ENCODE data around the gene SETD3.

Gene SETD3

DNA sequence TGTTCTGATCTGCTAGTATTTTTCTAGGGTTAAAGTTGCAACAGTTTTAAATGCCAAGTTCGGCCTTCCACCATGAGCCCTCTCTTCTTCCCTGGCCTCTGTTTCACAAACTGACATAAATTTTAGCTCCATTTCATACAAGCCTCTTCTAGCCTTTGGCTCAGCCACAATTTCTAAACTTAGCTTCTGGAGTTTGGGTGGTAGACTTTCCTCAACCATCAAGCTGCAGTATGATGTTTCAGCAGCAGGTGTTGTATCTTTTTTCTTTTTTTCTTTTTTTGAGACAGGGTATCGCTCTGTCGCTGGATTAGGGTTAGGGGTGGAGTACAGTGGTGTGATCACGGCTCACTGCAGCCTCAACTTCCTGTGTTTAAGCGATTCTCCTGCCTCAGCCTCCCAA lies 29.4 kb downstream of the SETD3 start:
- DNase-seq = no peak

DNA sequence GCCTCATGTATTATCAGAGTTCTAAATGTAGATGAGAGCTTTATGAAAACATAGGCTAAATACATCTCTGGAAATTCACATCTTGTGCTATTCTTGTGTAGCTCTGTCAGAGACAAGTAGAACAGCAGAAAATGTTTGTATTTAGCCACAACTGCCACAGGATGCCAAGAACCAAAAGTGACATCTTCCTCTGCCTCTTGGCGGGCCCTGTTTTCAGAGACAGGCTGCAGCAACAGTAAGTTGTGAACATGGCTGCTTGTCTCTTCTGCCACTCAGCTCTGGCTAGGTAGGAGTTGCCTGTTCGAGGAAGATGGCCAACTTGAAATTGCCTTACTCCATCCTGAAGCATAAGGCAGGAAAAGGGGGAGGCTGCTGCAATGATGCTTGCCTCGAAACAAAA lies 30.4 kb downstream of the SETD3 start:
- DNase-seq = no peak

DNA sequence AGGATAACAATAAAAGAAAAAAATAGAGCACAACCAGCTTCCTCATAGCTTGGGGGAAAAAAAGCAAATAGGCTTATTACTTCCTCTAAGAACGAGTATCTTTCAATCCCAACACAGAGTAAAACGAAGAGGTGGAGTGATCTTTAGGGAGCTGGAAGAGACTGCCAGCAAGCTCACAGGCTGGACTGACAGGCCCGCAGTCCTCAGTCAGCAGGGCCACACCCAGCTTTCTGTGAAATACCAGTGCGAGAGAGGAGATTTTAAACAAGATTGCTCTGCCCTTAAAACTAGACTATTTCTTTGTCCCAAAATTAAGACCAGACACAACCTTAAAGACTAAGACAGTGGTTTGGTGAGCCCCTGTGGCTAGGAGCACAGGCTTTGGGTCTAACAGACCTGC lies 32.9 kb downstream of the SETD3 start:
- DNase-seq = no peak

DNA sequence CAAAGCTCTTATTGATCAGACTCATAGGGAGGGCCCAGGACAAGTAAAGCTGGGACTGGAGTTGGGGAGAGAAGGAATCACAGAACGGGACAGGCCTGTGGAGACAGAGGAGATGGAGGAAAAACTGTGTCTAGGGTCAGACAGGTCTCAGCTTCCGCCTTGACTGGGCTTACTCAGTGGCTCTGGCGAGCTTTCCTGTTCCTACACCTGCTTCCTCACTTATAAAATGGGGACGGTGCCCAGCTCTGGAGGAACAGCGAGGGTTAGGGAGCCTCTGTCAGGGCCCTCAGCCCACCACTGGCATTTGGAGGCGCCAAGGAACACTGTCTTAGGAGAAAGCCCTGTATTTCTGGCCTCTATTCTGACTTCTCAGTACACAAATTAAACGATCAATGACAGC lies 34.7 kb downstream of the SETD3 start:
- no peak for DNase-seq

DNA sequence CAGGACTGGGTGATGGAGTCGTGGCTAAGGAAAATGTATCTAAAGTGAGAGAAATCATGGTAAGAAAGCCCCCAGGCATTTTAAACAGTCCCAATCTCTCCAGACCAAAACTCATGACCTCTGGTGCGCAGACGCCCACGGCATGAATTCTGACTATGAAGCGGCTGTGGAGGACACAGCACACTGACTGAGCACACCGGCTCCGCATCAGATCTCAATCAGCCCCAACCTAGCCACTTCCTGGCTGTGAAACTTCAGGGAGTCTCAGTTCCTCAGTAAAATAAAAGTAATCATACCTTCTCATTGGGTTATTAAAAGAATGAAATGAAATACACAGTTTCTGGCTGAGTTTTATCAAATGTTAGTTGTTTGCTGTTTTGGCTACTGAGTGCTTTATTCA lies 38.7 kb downstream of the SETD3 start:
- no peak for DNase-seq

DNA sequence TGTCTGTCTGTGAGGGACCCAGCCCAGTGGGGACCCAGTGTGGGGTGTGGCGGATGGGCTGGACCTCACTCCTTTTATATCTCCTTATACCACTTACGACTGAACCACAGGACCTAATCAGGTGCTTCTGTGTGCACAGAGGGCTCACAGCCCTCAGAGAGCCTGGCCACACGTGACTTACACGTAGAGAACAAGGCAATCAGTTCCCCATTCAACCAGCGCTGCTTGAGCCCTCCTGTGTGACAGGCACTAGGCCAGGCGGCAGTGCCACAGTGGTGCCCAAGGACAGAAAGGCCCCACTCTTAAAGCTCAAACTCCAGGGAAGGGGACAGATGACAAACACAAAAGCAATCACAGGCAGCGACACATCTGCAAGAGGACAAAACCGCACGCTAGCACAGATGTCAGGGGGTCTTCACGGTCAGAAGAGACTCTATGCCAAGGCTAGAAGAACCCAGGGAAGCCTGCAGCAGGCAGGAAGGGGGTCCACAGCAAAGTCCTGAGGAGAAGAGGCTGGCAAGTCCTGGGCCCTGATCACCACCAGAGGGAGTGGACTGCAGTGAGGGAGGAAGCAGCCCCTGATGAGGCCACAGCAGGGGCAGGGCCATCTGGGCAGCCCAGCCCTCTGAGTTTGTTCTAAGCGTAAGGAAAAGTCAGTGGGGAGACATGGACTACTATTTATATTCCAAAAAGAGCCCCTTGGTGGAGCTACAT lies 39.3 kb downstream of the SETD3 start:
- no peak for DNase-seq

DNA sequence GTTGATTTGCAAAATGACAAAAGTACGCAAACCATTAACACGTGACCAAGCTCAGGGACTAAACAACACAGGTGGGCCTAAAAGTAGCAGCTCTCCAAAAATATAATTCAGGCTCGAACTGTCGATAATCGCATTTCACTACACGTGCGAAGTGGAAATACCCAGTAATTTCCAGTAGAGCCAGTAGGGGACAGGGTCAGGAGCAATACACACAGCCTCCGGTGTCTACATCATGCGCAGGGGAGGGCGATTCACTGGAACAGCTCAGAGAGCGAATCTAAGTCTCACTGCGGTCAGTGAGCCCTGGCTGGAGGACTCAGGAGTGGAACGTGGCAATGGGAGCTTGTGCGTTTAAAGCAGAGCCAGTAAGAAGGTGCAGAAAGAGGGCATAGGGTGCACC lies 40.4 kb downstream of the SETD3 start:
- DNase-seq = no peak

DNA sequence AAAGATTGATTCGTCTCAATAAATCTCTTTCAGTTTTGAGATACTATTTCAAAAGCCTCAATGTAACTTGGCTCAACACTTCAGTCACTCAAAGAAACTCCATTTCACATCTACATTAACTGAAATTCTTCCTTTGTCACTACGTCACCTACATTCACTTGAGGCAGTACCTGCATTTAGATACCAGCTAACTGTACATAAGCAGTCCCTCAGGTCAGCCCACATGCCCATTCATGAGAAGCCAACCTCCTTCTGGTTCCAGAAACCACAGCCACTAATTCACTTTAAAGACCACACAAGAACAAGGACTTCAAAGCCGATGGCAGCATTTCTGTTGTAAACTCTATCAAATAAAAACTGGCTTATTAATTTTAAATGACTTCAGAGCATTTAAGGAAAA lies 43.0 kb downstream of the SETD3 start:
- DNase-seq = no peak

DNA sequence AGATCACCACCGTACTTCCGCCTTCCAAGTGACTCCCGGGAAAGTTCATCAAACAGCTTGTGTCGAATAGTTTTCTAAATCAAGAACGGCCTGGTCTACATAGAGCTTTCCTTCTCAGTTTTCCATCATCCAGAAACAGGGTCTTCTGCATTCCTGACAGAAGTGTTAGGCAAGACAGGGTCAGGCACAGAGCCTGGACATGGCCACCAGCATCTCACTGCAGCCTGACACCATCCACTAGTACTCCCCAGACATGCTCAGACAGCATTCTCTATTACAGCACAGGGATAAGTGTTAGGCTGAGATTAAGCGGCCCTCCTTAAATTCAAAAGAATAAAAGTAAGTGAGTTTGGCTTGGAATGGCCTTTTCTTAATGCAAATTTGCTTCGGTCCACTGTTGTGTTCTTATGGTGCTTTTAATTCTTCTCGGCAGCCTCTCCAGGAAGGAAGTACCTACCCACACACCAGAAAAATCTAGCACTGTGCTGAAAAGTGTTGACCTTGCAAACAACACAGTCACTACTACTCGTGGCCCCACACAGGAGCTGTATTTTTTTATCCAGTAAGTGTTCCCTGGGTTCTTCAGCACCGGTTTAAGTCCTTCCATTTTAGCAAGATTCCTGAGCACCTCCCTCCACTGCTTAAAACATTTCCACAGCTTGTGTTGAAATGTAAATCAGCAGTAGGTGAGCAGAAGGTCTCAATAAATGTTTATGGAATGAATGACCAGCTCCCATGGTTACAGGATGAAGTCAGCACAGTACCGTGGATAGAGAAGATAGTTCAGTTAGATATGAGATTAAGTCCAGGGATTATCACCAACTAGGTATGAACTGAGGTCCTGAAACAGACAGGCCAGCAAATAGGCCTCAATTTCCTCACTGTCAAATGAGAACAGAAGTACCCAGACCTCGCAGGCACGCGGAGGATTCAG lies 44.1 kb downstream of the SETD3 start:
- no peak for DNase-seq

DNA sequence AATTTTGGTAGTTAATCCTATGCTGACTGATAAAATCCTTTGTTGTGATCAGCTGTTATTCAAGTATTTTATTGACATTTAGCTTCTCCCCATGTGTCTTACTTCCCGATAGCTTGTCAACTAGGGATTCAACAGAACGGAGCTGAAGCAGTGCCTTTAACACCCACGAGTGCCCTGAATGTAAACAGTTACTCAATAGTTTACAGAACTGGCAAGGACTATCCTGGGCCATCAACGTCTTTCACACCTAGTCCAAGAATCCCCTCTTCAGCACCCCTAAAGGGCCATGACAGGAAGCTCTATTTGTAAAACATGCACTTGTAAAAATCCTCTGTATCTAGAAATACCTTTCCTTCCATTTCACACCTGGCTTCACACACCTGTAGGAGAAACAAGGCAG lies 45.3 kb downstream of the SETD3 start:
- no peak for DNase-seq

DNA sequence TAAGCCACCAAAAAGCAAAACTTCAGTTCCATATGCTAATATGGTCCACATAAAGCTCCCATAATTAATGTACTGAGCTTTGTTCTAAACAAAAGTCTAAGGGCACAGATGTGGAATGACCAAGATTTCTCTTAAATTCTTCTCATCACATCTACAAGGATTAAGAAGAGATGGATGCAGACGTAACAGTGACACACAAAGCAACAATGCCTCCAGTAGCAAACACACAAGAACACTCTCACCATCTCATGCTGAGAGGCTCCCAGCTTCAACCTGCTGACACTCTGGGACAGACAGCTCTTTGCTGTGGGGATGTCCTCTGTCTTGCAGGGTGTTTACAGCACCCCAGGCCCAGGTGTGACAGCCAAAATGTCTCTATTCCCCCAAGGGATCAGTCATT lies 48.2 kb downstream of the SETD3 start:
- DNase-seq = no peak

DNA sequence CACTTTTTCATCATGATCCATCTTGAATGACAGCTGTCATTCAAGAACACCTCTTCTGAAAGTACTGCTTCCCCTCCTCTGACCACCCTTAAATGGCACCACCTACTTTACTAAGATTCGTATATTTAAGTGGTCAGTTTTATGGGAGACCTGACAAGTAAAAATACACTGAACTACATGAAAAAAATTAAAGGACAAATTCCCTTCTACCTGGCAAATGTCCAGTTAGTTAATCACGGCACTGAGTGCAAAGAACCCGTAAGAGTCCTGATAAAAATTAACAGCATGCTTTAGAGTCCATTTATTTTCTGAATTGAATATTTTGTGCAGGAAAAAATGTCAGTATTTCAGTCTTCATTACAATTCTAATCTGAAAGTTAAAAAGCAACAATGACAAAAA lies 48.7 kb downstream of the SETD3 start:
- no peak for DNase-seq

DNA sequence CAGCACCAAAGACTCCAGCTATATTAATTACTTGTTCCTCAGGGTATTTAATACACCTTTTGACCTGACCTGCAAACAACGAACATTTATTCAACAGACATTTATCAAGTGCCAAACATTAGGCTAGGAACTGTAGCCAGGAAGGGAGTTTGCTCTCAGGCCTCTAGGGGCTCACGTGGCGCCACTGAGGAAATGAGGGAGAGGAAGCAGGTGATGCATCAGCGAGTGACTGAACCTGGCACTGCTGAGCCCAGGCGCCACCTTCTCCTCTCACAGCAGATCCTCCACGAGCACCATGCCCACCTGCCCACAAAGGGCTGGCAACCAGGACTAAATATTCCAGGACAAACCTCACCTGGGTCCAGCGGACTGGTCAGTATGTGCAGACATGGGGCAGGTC lies 50.2 kb downstream of the SETD3 start:
- DNase-seq = no peak

DNA sequence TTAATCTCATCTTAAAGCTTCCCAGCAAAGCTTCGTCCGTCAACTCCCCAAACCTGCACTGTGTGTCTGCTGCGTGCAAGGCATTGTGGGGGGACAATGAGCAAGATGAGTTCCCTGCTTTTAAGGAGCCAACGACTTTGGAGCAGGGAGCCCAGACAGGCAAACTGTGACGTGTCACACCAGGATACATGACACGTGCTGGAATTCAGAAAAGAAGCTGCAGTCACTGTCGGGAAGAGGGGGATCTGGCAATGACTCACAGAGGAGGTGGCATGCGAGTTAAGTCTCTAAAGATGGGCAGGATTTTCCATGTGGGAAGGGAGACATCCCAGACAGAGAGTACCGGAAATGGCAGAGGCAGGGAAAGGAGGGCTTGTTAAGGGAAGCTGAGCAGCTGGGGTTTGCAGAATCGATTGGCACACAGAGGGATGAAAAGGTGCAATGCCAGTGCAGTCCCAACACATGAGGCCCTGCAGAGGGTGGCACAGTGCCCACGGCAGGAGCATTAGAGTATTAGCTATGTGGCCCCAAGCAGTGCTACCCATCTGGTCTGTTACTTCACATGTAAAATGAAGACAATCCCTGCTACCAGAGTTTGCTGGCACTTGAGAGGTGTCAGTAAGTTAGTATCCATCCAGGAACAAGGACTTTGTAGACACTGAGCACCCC lies 52.9 kb downstream of the SETD3 start:
- no peak for DNase-seq

DNA sequence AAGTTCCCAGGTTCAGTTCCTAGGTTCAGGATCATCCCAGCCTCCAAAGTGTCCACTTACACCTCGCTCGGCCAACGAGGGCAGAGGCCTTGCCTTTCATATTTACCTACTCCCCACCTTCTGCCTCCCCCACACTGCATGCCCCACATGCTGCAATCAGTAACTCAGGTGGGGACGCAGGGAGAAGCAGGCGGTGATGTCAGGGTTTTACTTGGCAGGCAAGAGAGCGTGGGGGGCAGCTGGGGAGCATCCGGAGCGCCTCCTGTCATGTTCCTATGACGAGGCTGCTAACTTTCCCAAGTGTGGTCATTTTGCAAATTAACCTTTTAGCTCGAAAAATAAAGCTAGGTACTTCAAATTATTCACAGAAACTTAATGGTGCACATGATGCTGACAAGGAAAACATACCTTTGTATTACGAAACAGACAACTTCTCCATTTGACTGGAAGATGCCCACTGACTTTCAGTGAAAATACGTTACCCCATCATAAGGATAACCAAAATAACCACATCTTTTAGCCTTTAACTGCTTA lies 53.8 kb downstream of the SETD3 start:
- no peak for DNase-seq

DNA sequence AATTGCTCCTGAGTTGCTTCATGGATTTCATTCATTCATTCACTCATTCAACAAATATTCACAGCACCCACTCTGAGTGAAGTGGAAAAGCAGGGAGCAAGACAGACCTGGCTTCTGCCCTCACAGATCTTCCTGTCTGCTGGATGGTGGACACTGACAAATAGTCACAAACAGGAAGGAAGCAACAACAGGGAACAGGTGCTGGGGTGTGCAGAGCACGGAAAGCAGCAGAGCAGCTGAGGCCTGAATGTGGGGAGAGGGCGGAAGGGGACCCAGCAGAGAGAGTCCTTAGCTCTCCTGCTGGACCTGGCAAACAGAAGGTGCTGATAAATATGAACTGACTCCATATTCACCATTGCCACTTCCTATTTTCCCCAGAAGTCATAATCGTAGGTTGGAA lies 54.4 kb downstream of the SETD3 start:
- no peak for DNase-seq

DNA sequence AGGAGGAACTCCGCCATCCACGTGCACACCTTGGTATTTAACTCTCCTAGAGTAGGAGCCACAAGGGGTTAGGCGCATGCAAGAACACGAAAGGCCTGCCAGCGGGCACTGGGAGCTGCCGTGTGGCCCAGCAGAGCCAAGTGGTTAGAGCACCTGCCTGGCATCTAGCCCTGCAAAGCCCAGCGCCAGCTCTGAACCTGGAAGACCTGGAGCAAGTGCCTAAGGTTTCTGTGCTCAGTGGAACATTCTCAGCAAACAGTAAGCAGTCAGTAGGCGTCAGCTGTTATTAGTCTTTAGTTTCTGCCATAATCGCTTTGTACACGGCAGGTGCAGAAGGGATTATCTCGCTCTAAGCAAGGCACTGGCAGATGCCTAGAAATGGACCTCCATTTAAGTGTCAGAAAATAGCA lies 55.4 kb downstream of the SETD3 start:
- no peak for DNase-seq

DNA sequence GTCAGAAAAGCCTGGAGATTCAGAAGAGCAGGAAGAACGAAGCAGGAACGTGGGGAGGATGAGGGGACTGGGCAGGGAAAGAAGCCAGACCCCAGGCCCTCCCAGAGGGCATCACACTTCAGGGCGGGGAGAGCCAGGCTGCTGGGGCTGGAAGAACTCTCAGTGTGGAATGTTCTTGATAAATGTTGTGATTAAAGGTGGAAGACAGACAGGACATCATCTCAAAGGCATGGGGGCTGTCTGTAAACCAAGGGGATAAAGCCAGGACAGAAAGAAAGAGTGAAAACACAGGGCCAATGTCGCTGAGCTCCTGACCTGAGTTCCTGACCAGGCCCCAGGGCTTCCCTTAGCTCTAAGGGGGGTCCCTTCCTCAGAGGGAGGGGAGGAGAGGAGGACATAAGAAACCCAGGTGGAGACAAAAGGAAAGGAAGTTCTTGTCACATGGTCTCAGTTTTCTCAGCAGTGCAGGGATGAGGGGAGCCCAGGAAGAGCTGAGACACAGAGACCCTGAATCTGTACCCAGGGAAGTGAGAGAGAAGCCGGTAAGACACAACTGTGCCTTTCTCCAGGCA lies 56.3 kb downstream of the SETD3 start:
- no peak for DNase-seq

DNA sequence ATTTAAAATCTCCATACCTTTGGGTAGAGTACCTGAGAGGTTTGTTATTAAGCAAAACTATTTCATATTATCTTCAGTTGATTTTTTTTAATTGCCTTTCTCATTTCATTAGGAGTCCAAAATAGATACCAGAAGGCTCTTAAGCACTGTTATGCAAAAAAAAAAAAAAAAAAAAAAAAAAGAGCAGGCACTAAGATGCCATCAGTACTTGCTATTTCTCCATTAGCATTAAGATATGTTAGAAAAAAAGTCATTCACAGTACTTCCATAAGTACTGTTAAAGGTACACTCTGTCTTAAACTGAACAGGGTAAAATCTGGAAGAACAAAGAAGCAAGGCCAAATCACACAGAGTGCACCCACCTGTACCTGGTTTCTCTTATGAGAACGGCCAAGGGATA lies 57.2 kb downstream of the SETD3 start:
- DNase-seq = no peak

DNA sequence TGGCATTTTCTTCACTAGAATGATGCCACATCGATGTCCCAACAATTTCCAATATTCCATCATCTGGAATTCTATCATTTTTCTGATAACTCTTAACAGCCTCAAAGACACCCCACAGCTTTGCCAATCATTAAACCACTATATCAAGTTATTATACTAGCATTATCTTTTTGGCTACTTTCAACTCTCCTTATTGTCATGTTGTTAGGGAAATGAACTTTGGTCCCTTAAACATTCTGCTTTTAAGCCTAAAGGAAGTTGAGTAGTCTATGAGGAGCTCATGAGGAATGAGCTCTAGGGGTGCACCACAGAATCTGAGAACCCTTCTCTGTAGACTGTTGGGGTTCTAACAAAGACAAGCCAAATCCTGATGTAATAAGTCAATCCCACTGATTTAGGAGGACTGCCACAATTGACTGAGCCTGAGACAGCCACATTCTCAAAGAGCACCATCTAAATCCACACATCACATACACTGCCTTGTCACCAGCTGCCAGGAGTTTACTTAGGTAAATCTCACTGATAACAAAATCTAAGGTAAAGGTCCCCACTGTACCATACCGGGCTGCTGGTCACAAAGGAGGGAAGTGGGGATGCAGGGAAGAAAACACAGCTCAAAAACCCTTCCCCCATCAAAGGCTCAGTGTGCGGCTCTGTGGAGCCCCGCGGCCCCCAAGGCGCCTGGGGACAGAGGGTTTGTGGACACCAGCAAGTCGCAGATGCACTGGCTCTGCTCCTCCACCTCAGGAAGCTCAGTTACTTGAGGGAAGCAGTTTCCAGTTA lies 58.2 kb downstream of the SETD3 start:
- no peak for DNase-seq

DNA sequence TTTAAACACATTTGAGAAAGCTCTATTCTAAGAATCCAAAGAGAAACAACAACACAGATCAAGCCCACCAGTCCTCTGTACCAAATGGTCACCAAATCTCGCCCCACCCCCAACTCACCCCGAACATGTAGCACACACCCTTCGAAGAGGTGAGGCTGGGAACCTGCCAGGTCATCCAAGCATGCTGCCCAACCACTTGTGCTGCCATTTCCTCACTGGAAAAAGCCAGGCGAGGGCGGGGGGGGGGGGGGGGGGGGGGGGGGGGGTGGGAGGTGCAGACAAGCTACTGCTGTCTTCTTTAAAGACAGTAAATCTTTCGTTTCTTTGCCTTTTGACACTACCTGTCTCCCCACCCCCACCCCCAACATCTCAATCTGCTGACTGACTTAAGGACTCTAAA lies 59.9 kb downstream of the SETD3 start:
- peak in 3 of 4 experiments; percentile 9 to 21 (median 16) for DNase-seq

DNA sequence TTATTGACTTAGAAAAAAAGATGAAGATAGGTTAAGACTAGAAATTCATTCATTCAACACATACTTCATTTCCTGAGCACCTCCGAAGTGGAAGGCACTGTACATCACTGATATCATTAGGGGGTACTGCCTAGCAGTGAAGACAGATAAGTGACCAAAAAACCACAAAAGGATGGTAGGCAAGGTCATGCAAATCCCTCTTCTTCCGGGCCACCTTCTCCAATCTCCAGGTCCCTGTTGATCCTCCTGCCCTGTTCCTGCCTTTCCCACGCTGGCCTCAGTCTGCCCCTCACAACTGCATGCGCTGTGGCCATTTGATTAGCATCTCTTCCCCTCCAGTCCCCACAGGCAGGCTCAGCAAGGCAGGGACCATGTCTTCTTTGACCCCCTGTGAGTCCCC lies 60.8 kb downstream of the SETD3 start:
- no peak for DNase-seq
